Suprapubic skin (tissue), 4 donors: Measurements from ENCODE around the gene RYR3. TPM values are rescaled to one million over a fixed set of nuclear protein-coding genes. Genes with fewer than 3 reads are reported as not detected.

Experiments
- DNase-seq, 2 donors: peaks; one replicate each; pipeline ENCODE4 v3.0.0-alpha.2; 2019; ENCODE audit warnings: low spot score in 2 of 2
- H3K27ac ChIP-seq: fragments of 200-600 bp; sonication (generic); one replicate; pipeline ENCODE4 v1.5.1; 2019
- H3K27me3 ChIP-seq: fragments of 200-600 bp; sonication (generic); one replicate; pipeline ENCODE4 v1.5.1; 2019
- H3K36me3 ChIP-seq: fragments of 200-600 bp; sonication (generic); one replicate; pipeline ENCODE4 v1.5.1; 2019
- H3K4me1 ChIP-seq: fragments of 200-600 bp; sonication (generic); one replicate; pipeline ENCODE4 v1.5.1; 2019
- H3K4me3 ChIP-seq: fragments of 200-600 bp; sonication (generic); one replicate; pipeline ENCODE4 v1.5.1; 2019; ENCODE audit warnings: mild to moderate bottlenecking
- H3K9me3 ChIP-seq: fragments of 200-600 bp; sonication (generic); one replicate; pipeline ENCODE4 v1.5.1; 2019
- EP300 ChIP-seq: sonication (generic); formaldehyde crosslinking; IDR thresholded peaks from one replicate; pipeline ENCODE4 v1.6.1; 2017; ENCODE audit warnings: antibody characterized with exemption
- POLR2A ChIP-seq, 2 donors: fragments of 450-650 bp; IDR thresholded peaks; one replicate each; pipeline ENCODE4 v1.6.1; 2017; ENCODE audit warnings: antibody characterized with exemption in 2 of 2, mild to moderate bottlenecking in 2 of 2, moderate library complexity in 2 of 2
- POLR2AphosphoS5 ChIP-seq, 3 donors: sonication (generic); formaldehyde crosslinking; IDR thresholded peaks; one replicate each; pipeline ENCODE4 v1.6.1; 2017; ENCODE audit warnings: antibody characterized with exemption in 3 of 3
- WGBS: methylation state at CpG from one replicate; pipeline ENCODE4 v1.1.5; 2018; 5-methylcytosine and 5-hydroxymethylcytosine counted together
- total RNA-seq, 4 donors: library from RNA; depleted of rRNA; stranded (reverse); fragments of >200 nt; gene quantifications; one replicate each; pipeline ENCODE4 v1.1.0, GENCODE V29; 2016
- TF ChIP-seq, protein P1 (sequence below), 2 donors: fragments of 200-600 bp in 1 of 2; fragments of 450-650 bp in 1 of 2; sonication (generic) in 1 of 2; IDR thresholded peaks; one replicate each; pipeline ENCODE4 v1.5.1; 2016 to 2019; ENCODE audit warnings: antibody characterized with exemption in 2 of 2, mild to moderate bottlenecking in 1 of 2, moderate library complexity in 1 of 2

RYR3 gene
- total RNA-seq, 4 donors from 2014 or later, result 0.38 to 2.0 (median 0.80) TPM

GRCh38 chr15:33309602-33310276 lies 1.0 kb upstream of the RYR3 start:
- peaks cover 41% of the 10 kb centered on the region for H3K27me3 ChIP-seq
- no peak for DNase-seq

GRCh38 chr15:33311312-33311971 lies 675 bp downstream of the RYR3 start:
- H3K27ac ChIP-seq, result no peak overlapping the region
- no peaks in the 10 kb centered on the region for H3K9me3 ChIP-seq
- DNase-seq, result no peak
- H3K4me3 ChIP-seq, result peak overlapping the region; percentile 46
- no peaks in the 10 kb centered on the region for H3K36me3 ChIP-seq
- H3K4me1 ChIP-seq, result peaks cover 10% of the 10 kb centered on the region
- TF ChIP-seq POLR2AphosphoS5 (IDR thresholded peaks at IDR 0.05) (no peak), EP300 (no peak), POLR2A (IDR thresholded peaks at IDR 0.05) (no peak)
- TF ChIP-seq, protein P1, sequence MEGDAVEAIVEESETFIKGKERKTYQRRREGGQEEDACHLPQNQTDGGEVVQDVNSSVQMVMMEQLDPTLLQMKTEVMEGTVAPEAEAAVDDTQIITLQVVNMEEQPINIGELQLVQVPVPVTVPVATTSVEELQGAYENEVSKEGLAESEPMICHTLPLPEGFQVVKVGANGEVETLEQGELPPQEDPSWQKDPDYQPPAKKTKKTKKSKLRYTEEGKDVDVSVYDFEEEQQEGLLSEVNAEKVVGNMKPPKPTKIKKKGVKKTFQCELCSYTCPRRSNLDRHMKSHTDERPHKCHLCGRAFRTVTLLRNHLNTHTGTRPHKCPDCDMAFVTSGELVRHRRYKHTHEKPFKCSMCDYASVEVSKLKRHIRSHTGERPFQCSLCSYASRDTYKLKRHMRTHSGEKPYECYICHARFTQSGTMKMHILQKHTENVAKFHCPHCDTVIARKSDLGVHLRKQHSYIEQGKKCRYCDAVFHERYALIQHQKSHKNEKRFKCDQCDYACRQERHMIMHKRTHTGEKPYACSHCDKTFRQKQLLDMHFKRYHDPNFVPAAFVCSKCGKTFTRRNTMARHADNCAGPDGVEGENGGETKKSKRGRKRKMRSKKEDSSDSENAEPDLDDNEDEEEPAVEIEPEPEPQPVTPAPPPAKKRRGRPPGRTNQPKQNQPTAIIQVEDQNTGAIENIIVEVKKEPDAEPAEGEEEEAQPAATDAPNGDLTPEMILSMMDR (IDR thresholded peaks at IDR 0.05), result no peak
- 3% methylated on average over 12 of the region's 38 CpGs for WGBS
- peaks cover 41% of the 10 kb centered on the region for H3K27me3 ChIP-seq

More at GRCh38 chr15:33309602-33310276, 1.0 kb upstream of the RYR3 start:
- Histone ChIP-seq H3K27ac (no peak overlapping the region), H3K4me3 (no peak overlapping the region), H3K9me3 (no peaks in the 10 kb centered on the region), H3K36me3 (no peaks in the 10 kb centered on the region), H3K4me1 (peaks cover 10% of the 10 kb centered on the region)
- TF ChIP-seq POLR2A (IDR thresholded peaks at IDR 0.05), result no peak
- TF ChIP-seq, protein P1 (IDR thresholded peaks at IDR 0.05), result peak in 1 of 2 donors; percentile 6
- 48% methylated on average over 7 of the region's 7 CpGs for WGBS

DNA sequence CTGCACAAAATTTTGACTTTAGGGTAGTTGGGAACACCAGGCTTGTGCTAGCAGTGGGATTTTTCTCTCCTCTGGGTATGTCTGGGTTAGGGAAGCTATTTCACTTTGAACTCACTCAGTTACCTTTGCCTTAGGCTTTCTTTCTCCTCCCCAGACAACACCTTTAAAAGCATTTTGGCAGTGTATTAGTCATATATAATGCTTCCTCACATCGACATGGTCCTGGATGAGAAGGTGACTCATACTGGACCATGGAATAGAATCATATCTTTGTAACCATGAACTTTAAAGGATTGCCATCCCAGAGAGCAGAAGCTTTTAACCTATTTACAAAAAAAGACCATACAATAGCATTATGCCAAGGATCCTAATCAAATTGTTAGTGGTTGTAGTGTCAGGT lies 2.7 kb downstream of the RYR3 start:
- peaks cover 10% of the 10 kb centered on the region for H3K4me1 ChIP-seq
- peaks cover 41% of the 10 kb centered on the region for H3K27me3 ChIP-seq
- no peak overlapping the region for H3K27ac ChIP-seq
- H3K36me3 ChIP-seq, result no peaks in the 10 kb centered on the region
- no peak for DNase-seq
- WGBS, result 31% methylated on average over 1 of the region's 1 CpG
- TF ChIP-seq POLR2A (IDR thresholded peaks at IDR 0.05) (no peak), POLR2AphosphoS5 (IDR thresholded peaks at IDR 0.05) (no peak), EP300 (no peak)
- TF ChIP-seq, protein P1 (IDR thresholded peaks at IDR 0.05), result no peak
- H3K4me3 ChIP-seq, result no peak overlapping the region
- H3K9me3 ChIP-seq, result no peaks in the 10 kb centered on the region

- DNase-seq, result no peak
- H3K27ac ChIP-seq, result no peak overlapping the region
- no peaks in the 10 kb centered on the region for H3K36me3 ChIP-seq
- no peak for TF ChIP-seq POLR2AphosphoS5 (IDR thresholded peaks at IDR 0.05)
- TF ChIP-seq, protein P1 (IDR thresholded peaks at IDR 0.05), result no peak
- no peak for TF ChIP-seq EP300
- no peak for TF ChIP-seq POLR2A (IDR thresholded peaks at IDR 0.05)
- peaks cover 41% of the 10 kb centered on the region for H3K27me3 ChIP-seq
- WGBS, result 79% methylated on average over 5 of the region's 5 CpGs
- H3K4me1 ChIP-seq, result peaks cover 10% of the 10 kb centered on the region
- no peaks in the 10 kb centered on the region for H3K9me3 ChIP-seq
- H3K4me3 ChIP-seq, result no peak overlapping the region
Measured at GRCh38 chr15:33314069-33314468, 3.3 kb downstream of the RYR3 start.

DNA sequence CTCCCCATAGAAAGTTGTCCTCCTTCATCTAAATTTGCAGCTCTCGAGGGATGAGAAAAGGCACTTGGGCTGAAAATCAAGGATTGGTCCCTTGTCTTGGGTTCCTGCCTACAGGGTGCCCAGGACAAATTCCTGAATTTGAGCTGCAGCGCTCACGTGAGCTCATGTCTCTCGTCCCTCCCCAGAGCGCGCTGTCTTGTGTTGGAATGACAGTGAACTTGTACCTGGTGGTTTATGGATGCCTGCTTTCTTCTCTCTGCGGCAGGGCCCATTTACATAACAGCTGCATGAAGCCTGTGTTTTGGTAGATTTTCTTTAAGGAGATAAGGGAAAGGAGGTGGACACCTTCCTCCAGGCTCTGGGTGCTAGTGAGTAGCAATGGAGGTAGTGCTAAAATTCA lies 4.3 kb downstream of the RYR3 start:
- 77% methylated on average over 7 of the region's 7 CpGs for WGBS
- TF ChIP-seq, protein P1 (IDR thresholded peaks at IDR 0.05), result no peak
- TF ChIP-seq POLR2A (IDR thresholded peaks at IDR 0.05), result no peak
- no peak for TF ChIP-seq EP300
- no peak for TF ChIP-seq POLR2AphosphoS5 (IDR thresholded peaks at IDR 0.05)

More for the DNA sequence above, 4.3 kb downstream of the RYR3 start:
- Histone ChIP-seq H3K4me1 (peaks cover 10% of the 10 kb centered on the region), H3K27ac (no peak overlapping the region), H3K9me3 (no peaks in the 10 kb centered on the region), H3K36me3 (no peaks in the 10 kb centered on the region), H3K27me3 (peaks cover 32% of the 10 kb centered on the region), H3K4me3 (no peak overlapping the region)
- no peak for DNase-seq
